ENCODE results near the gene RNF213.

Gene RNF213

GRCh38 chr17:80414803-80415625 lies 154.4 kb downstream of the RNF213 start, which contains the start of gene ENDOV (continued):
- TF ChIP-seq ZNF404 (tag by site-specific recombination; IDR thresholded peaks at IDR 0.05): no peak
- no peak for TF ChIP-seq ZNF311 (tag by site-specific recombination; IDR thresholded peaks at IDR 0.05; ENCODE audit: borderline replicate concordance)
- no peak for TF ChIP-seq ZIC2 (tag by site-specific recombination; IDR thresholded peaks at IDR 0.05)
- TF ChIP-seq ZSCAN18 (tag by site-specific recombination; IDR thresholded peaks at IDR 0.05): no peak
- peak; percentile 93 for TF ChIP-seq ZBTB21 (tag by site-specific recombination; IDR thresholded peaks at IDR 0.05)
- TF ChIP-seq ZFP41 (tag by site-specific recombination; IDR thresholded peaks at IDR 0.05; ENCODE audit: borderline replicate concordance): no peak
- TF ChIP-seq ZBTB44 (tag by site-specific recombination; IDR thresholded peaks at IDR 0.05): no peak; the same call in 1 of the 2 replicates
- TF ChIP-seq WT1 (tag by site-specific recombination; IDR thresholded peaks at IDR 0.05): no peak; the same call in 1 of the 2 replicates
- TF ChIP-seq ZNF76 (tag by site-specific recombination; IDR thresholded peaks at IDR 0.05; ENCODE audit: borderline replicate concordance, low read depth): peak; percentile 85
- TF ChIP-seq KLF1 (tag by site-specific recombination; IDR thresholded peaks at IDR 0.05): peak; percentile 84
- no peak for TF ChIP-seq ZNF274 (IDR thresholded peaks at IDR 0.05; ENCODE audit: low read length)
- TF ChIP-seq ZNF274 (tag by site-specific recombination; IDR thresholded peaks at IDR 0.05; ENCODE audit: borderline replicate concordance): no peak
- peak; percentile 94 for TF ChIP-seq KLF10 (tag by site-specific recombination; IDR thresholded peaks at IDR 0.05)
- TF ChIP-seq ZNF513 (tag by site-specific recombination; IDR thresholded peaks at IDR 0.05): no peak
- TF ChIP-seq ZNF169 (tag by site-specific recombination; IDR thresholded peaks at IDR 0.05): no peak
- no peak for TF ChIP-seq ZNF416 (tag by site-specific recombination; IDR thresholded peaks at IDR 0.05)
- TF ChIP-seq, protein P1, sequence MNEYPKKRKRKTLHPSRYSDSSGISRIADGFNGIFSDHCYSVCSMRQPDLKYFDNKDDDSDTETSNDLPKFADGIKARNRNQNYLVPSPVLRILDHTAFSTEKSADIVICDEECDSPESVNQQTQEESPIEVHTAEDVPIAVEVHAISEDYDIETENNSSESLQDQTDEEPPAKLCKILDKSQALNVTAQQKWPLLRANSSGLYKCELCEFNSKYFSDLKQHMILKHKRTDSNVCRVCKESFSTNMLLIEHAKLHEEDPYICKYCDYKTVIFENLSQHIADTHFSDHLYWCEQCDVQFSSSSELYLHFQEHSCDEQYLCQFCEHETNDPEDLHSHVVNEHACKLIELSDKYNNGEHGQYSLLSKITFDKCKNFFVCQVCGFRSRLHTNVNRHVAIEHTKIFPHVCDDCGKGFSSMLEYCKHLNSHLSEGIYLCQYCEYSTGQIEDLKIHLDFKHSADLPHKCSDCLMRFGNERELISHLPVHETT (tag by site-specific recombination; IDR thresholded peaks at IDR 0.05): peak; percentile 94
- TF ChIP-seq ZNF398 (tag by site-specific recombination; IDR thresholded peaks at IDR 0.05): no peak
- TF ChIP-seq MEIS1 (CRISPR knock-in tag; IDR thresholded peaks at IDR 0.05; ENCODE audit: borderline replicate concordance): no peak
- peak; percentile 94 for TF ChIP-seq ZBTB17 (tag by site-specific recombination; IDR thresholded peaks at IDR 0.05)
- TF ChIP-seq ZFP3 (tag by site-specific recombination; IDR thresholded peaks at IDR 0.05; ENCODE audit: low read depth): no peak
- no peak for TF ChIP-seq HOXC10 (CRISPR knock-in tag; IDR thresholded peaks at IDR 0.05)
- no peak for TF ChIP-seq GFI1B (tag by site-specific recombination; IDR thresholded peaks at IDR 0.05)
- TF ChIP-seq, protein P2, sequence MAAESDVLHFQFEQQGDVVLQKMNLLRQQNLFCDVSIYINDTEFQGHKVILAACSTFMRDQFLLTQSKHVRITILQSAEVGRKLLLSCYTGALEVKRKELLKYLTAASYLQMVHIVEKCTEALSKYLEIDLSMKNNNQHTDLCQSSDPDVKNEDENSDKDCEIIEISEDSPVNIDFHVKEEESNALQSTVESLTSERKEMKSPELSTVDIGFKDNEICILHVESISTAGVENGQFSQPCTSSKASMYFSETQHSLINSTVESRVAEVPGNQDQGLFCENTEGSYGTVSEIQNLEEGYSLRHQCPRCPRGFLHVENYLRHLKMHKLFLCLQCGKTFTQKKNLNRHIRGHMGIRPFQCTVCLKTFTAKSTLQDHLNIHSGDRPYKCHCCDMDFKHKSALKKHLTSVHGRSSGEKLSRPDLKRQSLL (tag by site-specific recombination; IDR thresholded peaks at IDR 0.05): no peak
- TF ChIP-seq SCRT1 (tag by site-specific recombination; IDR thresholded peaks at IDR 0.05; ENCODE audit: borderline replicate concordance): no peak
- TF ChIP-seq ZSCAN4 (tag by site-specific recombination; IDR thresholded peaks at IDR 0.05): peak; percentile 8; the same call in 1 of the 2 replicates
- TF ChIP-seq ZNF2 (tag by site-specific recombination; IDR thresholded peaks at IDR 0.05): peak; percentile 91

Measured in HEK293 (cell line).